GM19324 (cell line): ENCODE measurements around the gene ASCC1.
"Not testable (repeated sequence)": the region's sequence is repeated elsewhere in the genome, so short reads cannot be mapped to it uniquely, and the experiment has no call there.

ENCODE experiments used
- ATAC-seq: cut with Tn5 transposase; IDR thresholded peaks from one replicate; pipeline ENCODE4 v1.9.1; 2021; ENCODE audit warnings: mild to moderate bottlenecking, moderate library complexity; ENCODE audit not compliant: unreplicated experiment, low FRiP score

ASCC1 gene

GRCh38 chr10:72223743-72224101 is 7.6 kb upstream of the ASCC1 start:
- ATAC-seq = no peak

GRCh38 chr10:72221278-72221677 is 5.2 kb upstream of the ASCC1 start:
- no peak for ATAC-seq

- no peak for ATAC-seq
Observed at GRCh38 chr10:72220637-72221036, 4.6 kb upstream of the ASCC1 start.

- ATAC-seq = no peak
Observed at GRCh38 chr10:72219235-72219814, 3.2 kb upstream of the ASCC1 start.

- ATAC-seq = no peak
Observed at GRCh38 chr10:72218726-72219125, 2.6 kb upstream of the ASCC1 start.

- ATAC-seq = no peak
Observed at GRCh38 chr10:72218325-72218724, 2.2 kb upstream of the ASCC1 start.

GRCh38 chr10:72211832-72212231 is 4.2 kb downstream of the ASCC1 start:
- ATAC-seq = not testable (repeated sequence)

GRCh38 chr10:72211381-72211780 is 4.7 kb downstream of the ASCC1 start:
- not testable (repeated sequence) for ATAC-seq

GRCh38 chr10:72208526-72208925 is 7.5 kb downstream of the ASCC1 start:
- not testable (repeated sequence) for ATAC-seq

- ATAC-seq = no peak
Observed at GRCh38 chr10:72206511-72207229, 9.4 kb downstream of the ASCC1 start.

- ATAC-seq = no peak
Observed at GRCh38 chr10:72204724-72205123, 11.4 kb downstream of the ASCC1 start.

GRCh38 chr10:72204296-72204695 is 11.8 kb downstream of the ASCC1 start:
- no peak for ATAC-seq

- ATAC-seq = no peak
Observed at GRCh38 chr10:72201293-72201692, 14.8 kb downstream of the ASCC1 start.

GRCh38 chr10:72200883-72201282 is 15.2 kb downstream of the ASCC1 start:
- no peak for ATAC-seq

GRCh38 chr10:72194949-72195348 is 21.1 kb downstream of the ASCC1 start:
- no peak for ATAC-seq

GRCh38 chr10:72186982-72187330 is 29.1 kb downstream of the ASCC1 start:
- ATAC-seq = no peak

- no peak for ATAC-seq
Observed at GRCh38 chr10:72186258-72186981, 29.7 kb downstream of the ASCC1 start.

GRCh38 chr10:72184156-72184555 is 31.9 kb downstream of the ASCC1 start:
- no peak for ATAC-seq

- no peak for ATAC-seq
Observed at GRCh38 chr10:72177454-72177853, 38.6 kb downstream of the ASCC1 start.

GRCh38 chr10:72176701-72177100 is 39.4 kb downstream of the ASCC1 start:
- no peak for ATAC-seq

- no peak for ATAC-seq
Observed at GRCh38 chr10:72175149-72175548, 40.9 kb downstream of the ASCC1 start.

- no peak for ATAC-seq
Observed at GRCh38 chr10:72174297-72174662, 41.8 kb downstream of the ASCC1 start.
